Lower leg skin (tissue), 4 donors: ENCODE results near the gene ACOT11. TPM values are rescaled to one million over a fixed set of nuclear protein-coding genes. Genes with fewer than 3 reads are reported as not detected.

Experiments used
- DNase-seq, 2 donors: peaks; one replicate each; pipeline ENCODE4 v3.0.0-alpha.2; 2019; ENCODE audit warnings: low spot score in 2 of 2
- H3K4me3 ChIP-seq: fragments of 200-600 bp; sonication (generic); 2 replicates; pipeline ENCODE4 v1.5.1; 2017; ENCODE audit warnings: mild to moderate bottlenecking, low read depth; ENCODE audit not compliant: poor library complexity, severe bottlenecking
- POLR2A ChIP-seq, 2 donors: fragments of 450-650 bp; IDR thresholded peaks; one replicate each; pipeline ENCODE4 v1.6.1; 2016 to 2017; ENCODE audit warnings: antibody characterized with exemption in 2 of 2, mild to moderate bottlenecking in 1 of 2, moderate library complexity in 1 of 2
- WGBS, 2 donors: methylation state at CpG; one replicate each; pipeline ENCODE4 v1.1.5; 2018; 5-methylcytosine and 5-hydroxymethylcytosine counted together
- intact Hi-C: fragments of 100-400 bp; cut with DNase I; formaldehyde crosslinking; loops from one replicate; pipeline ENCODE4 v1.15.0; 2023; ENCODE audit warnings: low total_unique reads
- total RNA-seq, 4 donors: library from RNA; depleted of rRNA; stranded (reverse); fragments of >200 nt; gene quantifications; one replicate each; pipeline ENCODE4 v1.1.0, GENCODE V29; 2016
- TF ChIP-seq, protein P1 (sequence below), 3 donors: fragments of 450-650 bp; IDR thresholded peaks; one replicate each; pipeline ENCODE4 v1.5.1; 2016; ENCODE audit warnings: antibody characterized with exemption in 3 of 3, mild to moderate bottlenecking in 3 of 3, moderate library complexity in 2 of 3

ACOT11 gene
- total RNA-seq, 4 donors from 2014 or later = 1.9 to 3.9 (median 2.2) TPM

DNA sequence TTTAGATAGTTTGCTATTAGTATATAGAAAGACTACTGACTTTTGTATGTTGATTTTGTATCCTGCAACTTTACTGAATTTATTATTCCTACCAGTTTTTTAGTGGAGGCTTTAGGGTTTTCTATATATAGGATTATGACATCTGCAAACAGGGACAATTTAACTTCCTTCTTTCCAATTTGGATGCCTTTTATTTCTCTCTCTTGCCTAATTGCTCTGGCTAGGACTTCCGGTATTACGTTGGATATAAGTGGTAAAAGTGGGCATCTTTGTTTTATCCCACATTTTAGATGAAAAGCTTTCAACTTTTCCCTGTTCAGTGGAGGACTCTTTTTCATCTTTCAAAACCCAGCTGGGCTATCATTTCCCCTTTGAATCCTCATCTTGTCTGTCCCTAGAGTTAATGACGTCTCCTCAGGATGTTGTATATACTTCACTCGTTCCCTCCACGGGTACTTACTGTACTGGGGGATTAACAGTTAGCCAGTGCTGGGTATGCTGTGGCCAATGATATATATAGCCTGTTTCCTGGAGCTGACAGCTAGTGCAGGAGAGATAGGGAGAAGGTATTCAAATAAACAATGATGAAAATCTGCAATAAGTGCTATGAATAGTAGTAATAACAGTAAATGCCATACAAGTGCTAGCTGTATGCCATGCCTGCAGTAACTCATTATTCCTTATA lies 9.8 kb downstream of the ACOT11 start:
- intact Hi-C loops = no loop called here
- WGBS, 2 donors = 55 to 58% methylated on average over 5 of the region's 5 CpGs
- no peak for TF ChIP-seq POLR2A (IDR thresholded peaks at IDR 0.05)
- TF ChIP-seq, protein P1, sequence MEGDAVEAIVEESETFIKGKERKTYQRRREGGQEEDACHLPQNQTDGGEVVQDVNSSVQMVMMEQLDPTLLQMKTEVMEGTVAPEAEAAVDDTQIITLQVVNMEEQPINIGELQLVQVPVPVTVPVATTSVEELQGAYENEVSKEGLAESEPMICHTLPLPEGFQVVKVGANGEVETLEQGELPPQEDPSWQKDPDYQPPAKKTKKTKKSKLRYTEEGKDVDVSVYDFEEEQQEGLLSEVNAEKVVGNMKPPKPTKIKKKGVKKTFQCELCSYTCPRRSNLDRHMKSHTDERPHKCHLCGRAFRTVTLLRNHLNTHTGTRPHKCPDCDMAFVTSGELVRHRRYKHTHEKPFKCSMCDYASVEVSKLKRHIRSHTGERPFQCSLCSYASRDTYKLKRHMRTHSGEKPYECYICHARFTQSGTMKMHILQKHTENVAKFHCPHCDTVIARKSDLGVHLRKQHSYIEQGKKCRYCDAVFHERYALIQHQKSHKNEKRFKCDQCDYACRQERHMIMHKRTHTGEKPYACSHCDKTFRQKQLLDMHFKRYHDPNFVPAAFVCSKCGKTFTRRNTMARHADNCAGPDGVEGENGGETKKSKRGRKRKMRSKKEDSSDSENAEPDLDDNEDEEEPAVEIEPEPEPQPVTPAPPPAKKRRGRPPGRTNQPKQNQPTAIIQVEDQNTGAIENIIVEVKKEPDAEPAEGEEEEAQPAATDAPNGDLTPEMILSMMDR (IDR thresholded peaks at IDR 0.05) = no peak
- no peak for DNase-seq
- no peak overlapping the region for H3K4me3 ChIP-seq

DNA sequence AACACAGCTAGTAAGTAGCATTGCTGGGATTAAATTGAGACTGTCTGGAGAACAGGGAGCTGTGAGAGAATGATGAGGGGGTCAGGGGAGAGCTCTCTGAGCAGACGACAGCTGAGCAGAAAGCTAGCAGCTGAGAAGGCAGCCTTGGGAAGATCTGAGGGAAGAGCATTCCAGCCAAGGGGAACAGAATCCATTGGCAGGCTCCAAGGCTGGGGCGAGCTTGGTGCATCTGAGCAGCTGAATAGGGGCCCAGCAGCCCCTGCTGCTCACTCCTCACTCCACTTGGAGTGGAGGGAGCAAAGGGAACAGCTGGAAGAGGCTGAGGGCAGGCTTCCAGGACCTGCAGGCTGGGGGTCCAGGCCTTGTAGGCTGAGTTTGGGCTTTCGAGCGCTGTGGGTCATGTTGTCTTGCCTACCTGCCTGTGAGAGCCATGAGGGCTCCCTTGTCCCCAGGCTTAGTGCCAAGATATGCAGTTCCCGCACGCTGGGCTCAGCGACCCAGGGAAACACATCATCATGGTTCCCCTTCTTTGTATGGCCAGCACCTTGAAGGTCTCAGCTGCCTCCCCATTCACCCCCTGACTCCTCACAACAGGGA lies 10.5 kb downstream of the ACOT11 start:
- intact Hi-C loops = no loop called here
- 68 to 79% methylated on average over 7 of the region's 7 CpGs for WGBS, 2 donors
- no peak overlapping the region for H3K4me3 ChIP-seq
- DNase-seq = peak in 1 of 2 donors; percentile 67
- TF ChIP-seq POLR2A (IDR thresholded peaks at IDR 0.05) = no peak
- TF ChIP-seq, protein P1 (IDR thresholded peaks at IDR 0.05) = no peak

DNA sequence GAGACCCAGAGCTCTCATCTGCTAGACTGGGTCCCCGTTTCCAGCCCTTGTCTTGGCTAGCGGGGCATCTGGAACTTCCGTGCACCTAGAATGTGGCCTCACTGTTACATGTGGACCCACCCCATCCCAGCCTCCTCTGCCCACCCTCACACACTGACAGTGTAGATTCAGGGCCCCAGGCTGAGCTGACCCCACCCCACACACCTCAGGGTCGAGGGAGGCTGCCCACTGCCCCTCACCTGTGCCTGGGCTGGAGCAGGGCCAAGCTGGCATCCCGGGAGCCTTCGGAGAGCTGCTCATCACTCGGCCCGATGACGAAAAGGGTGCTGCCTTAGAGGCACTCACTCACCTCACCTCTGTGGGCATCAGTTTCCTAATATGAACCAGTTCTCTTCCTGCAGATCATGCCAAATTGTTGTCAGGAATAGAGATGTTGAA lies 11.1 kb downstream of the ACOT11 start:
- DNase-seq = peak in 1 of 2 donors; percentile 82
- H3K4me3 ChIP-seq = no peak overlapping the region
- intact Hi-C loops = no loop called here
- WGBS, 2 donors = 49 to 63% methylated on average over 5 to 9 of the region's 9 CpGs
- no peak for TF ChIP-seq POLR2A (IDR thresholded peaks at IDR 0.05)
- TF ChIP-seq, protein P1 (IDR thresholded peaks at IDR 0.05) = no peak

DNA sequence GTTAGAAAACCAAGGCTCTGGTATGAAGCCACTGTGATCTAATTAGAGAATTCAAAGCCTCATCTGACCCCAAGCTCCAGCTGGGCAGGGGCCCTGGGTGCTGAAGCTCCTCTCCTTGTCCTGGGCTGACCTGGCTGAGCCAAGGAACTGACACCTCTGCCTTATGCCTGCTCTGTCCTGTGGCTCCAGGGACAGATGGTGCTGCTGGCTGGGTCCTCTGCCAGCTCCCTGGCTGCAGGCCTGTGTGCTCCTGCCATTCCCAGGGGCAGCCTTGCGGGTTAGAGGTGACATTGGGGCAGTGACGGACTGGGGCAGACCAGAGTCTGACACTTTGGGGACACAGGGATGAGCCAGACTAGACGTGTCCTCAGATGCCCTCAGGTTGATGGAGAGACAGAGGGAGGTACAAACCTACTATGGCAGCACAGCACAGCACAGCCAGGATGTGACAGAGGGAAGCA lies 11.8 kb downstream of the ACOT11 start:
- WGBS, 2 donors = 57 to 90% methylated on average over 2 to 3 of the region's 3 CpGs

DNA sequence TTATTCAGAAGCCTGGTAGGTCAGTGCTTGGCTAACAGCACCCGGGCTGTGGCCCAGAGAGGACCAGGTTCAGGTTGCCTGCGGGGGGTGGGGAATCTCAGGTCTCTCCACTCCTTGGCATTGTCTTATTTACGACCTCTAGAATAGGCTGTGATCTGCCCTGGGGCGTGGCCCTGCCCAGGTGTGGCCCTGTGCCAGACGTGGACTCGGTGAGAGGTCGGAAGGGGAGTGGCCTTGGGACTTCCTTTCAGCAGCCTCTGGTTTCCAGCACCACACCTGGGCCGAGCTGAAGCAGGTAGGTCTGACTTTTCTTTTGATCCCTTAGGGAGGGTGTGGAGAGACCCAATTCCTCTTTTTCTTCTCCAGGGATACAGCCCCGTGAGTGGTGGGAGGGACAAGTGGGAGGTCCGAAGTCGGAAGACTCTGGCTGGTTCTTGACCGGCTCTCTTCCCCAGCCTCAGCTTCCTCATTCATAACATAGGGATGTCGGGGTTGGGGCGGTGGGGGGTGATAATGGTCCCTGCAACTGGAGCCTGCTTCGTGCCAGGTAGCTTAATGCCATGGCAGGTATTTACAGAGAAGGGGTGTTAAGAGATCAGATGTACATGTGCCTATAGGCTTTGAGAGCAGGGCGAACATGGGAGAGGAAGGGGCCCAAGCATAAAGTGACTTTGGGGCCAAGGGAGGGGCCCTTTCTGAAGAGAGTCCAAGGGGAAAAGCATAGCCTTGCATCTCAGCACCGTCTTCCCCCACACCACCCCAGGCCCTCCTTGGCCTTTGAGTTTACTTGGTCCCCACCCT lies 16.5 kb downstream of the ACOT11 start:
- intact Hi-C loops = no loop called here
- TF ChIP-seq, protein P1 (IDR thresholded peaks at IDR 0.05) = no peak
- no peak for TF ChIP-seq POLR2A (IDR thresholded peaks at IDR 0.05)
- 62 to 65% methylated on average over 17 of the region's 17 CpGs for WGBS, 2 donors
- DNase-seq = no peak
- no peak overlapping the region for H3K4me3 ChIP-seq

More for the DNA sequence above, 11.8 kb downstream of the ACOT11 start:
- H3K4me3 ChIP-seq = no peak overlapping the region
- no peak for TF ChIP-seq POLR2A (IDR thresholded peaks at IDR 0.05)
- TF ChIP-seq, protein P1 (IDR thresholded peaks at IDR 0.05) = no peak
- intact Hi-C loops = no loop called here
- peak in 1 of 2 donors; percentile 80 for DNase-seq
